Activated gamma-delta T cell (primary cell): Measurements from ENCODE around the gene APP.

Experiments used
- DNase-seq: peaks from one replicate; lab custom pipeline; 2025; lab: John Stamatoyannopoulos, UW
- total RNA-seq, 2 donors: gene quantifications; one replicate each; lab custom pipeline; 2026; lab: John Stamatoyannopoulos, UW

APP gene
- 14.7 to 27.5 reads per million in 2 donors for total RNA-seq

DNA sequence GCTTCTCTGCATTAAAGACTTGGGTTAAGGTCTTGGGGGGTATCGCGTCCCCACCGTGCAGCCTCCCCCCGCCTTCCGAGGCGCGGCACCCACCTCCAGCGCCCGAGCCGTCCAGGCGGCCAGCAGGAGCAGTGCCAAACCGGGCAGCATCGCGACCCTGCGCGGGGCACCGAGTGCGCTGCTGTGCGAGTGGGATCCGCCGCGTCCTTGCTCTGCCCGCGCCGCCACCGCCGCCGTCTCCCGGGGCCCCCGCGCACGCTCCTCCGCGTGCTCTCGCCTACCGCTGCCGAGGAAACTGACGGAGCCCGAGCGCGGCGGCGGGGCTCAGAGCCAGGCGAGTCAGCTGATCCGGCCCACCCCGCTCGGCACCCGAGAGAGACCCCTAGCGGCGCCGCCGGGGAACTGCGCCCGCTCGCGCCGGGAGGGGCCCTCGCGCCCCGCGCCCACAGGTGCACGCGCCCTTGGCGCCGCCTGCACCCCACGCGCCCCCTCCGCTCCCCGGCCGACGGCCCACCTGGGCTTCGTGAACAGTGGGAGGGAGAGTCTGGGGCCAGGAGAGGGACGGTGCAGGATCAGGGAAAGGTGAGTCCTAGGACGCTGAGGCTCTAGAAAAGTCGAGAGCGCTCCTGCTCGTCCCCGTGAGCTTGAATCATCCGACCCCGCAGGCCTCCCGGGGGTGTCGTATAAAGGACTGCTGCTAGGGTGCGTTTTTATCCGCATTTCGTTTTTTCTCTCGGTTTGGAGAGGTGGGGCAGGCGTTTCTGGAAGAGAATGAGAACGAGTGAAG, at the start of gene APP:
Gene APP, minus strand, starts transcription at position 300 of the 787 bp plus-strand sequence. Its CDS starts 150 bp downstream, at position 150.
- DNase-seq: peak; percentile 60

DNA sequence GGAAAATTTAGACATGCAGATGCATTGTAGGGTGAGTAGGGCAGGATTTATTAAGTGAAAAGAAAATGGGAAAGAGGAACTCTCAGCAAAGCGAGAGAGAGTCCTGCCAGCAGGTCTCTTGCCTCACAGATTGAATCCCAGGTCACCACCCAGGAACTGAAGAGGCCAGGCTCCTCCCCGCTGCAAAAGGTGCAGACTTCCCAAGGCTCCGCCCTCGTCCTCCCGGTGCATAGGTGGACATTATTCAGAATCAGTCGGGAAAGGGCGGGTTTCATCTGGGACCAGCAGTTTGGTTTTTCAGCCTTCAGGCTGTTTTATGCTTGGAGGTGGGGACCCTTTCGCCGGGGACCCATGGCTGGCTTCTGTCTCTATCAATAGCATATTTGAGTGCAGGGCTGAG, 41.6 kb upstream of the APP start:
- DNase-seq: no peak

DNA sequence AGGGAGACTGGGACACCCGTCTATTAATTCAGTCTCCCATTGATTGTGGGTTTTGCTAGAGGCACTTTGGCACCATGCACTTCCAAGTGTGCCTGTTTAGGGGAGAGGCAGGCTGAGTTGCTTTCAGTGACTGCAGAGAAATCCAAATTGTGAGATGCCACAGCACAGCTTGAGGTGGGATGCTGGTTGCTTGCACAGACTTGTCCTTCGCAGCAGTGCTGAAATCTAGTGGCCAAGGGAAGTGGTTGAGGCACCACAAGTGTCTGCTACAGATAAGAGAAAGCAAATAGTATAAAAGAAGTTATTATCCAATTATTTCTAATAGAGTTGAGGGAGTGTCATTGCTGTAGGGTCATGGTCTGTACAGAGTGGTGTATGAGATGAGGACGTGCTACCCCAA, 40.0 kb upstream of the APP start:
- no peak for DNase-seq

DNA sequence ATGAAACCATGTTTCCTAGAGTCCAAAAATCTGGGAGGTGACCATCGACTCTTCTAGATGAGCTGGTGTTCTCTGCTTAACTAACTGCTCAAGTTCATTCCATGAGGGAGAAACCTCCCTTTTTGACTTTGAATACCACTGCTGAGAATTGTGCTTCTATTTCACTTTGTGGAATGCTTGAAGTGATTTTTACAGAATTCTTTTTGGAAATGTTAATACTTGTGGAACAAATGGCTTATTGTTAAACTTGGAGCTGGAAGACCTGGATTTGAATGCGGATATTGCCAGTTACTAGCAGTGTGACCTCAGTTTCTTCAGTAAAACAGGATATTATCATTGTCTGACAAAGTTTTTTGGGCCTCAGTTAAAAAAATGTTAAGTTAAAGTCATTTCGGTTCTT, 36.5 kb upstream of the APP start:
- no peak for DNase-seq

DNA sequence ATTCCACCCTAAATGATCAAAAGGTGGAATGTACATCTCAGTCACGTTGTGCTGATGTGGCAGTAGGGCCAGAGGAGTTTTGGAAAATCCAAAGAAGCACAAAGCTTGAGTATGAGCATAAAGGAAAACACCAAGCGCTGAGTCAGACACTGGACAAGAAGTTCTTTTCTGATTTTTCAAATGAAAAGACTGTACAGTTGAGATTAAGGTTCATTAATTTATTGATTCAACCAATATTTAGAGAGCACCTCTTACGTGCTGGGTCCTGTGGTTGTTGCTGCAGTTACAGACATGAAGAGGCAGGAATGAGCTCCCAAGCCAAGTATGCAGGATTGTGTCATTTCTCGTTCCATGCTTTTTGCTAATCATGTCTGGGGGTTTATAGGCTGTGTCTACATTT, 28.9 kb upstream of the APP start:
- no peak for DNase-seq

DNA sequence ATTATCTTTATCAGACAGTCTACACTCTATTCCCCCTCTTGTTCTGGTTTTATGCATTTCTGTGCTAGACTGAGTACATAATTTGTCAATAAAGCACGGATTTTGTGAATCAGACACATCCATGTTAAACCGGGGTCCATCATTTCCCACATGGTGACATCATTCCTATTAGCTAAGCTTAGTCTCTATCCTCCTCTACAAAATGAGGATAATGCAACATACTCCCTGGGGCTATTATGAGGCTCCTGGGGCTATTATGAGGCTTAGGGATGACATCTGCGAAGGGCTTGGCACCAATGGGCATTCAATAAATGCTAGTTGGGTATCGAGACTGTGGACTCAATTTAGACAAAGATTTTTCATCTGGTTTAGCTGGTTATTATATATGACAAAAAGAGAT, 25.1 kb upstream of the APP start:
- no peak for DNase-seq

DNA sequence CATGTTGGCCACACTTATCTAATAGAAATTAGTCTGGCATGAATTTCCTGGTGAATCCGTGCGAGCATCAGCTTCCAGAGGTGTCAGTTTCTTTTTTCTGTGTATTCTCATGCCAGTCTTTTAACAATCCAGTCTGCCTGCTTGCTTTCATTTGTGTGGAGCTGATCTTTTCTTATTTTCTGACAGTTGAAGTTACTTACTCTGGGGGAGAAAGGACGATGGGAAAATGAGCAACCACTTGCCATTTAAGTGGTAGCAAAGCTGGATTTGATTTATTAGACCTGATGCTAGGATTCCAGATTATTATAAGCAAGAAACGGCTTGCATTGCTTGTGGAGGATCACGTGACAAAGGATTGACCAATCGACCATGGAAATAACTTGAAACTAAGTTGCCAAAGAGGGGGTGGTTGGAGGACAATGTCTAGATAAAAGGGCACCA, 24.3 kb upstream of the APP start:
- DNase-seq: no peak

DNA sequence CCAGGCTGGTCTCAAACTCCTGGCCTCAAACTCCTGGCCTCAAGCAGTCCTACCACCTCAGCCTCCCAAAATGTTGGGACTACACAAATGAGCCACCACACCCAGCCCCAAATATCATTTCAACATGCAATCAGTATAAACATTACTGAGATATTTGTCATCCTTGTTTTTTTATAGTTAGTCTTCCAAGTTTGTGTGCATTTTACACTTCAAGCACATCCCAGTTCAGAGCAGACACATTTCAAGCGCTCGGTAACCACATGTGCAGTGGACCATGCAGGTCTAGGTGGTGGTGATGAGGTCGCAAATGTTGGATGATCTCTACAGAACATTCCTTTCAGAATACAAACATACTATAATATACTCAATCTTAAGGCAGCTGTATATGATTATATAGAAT, 23.8 kb upstream of the APP start:
- DNase-seq: no peak

DNA sequence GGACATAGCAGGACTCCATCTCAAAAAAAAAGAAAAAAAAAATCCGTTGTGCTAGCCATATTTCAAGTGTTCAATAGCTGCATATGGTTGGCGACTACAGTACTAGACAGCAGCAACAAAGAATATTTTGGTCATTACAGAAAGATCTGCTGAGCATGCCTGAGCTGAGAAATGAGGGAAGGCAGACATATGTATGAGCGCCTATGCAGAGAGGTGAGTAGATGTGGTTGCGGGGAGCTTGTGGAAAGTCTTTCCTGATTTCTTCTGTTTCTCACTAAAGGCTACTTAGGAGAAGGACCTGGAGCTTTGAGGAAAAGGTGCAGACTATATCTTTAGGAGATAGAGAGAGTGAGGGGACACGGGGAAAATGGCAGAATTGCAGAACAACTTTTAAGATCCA, 21.0 kb upstream of the APP start:
- no peak for DNase-seq

DNA sequence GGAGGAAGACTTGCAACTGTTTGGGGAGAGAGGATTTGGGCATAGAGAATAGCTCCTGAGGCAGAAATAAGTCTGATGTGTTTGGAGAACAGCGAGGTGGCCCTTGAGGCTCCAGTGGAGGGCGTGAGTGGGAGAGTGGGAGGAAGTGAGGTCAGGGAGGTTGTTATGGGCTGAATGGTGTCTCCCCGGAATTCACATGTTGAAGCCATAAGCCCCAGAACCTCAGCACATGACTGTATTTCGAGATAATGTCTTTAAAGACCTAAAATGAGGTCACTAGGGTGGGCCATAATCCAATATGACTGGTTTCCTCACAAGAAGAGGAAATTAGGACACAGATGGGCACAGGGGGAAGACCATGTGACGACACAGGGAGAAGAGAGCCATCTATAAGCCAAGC, 17.9 kb upstream of the APP start:
- DNase-seq: no peak

DNA sequence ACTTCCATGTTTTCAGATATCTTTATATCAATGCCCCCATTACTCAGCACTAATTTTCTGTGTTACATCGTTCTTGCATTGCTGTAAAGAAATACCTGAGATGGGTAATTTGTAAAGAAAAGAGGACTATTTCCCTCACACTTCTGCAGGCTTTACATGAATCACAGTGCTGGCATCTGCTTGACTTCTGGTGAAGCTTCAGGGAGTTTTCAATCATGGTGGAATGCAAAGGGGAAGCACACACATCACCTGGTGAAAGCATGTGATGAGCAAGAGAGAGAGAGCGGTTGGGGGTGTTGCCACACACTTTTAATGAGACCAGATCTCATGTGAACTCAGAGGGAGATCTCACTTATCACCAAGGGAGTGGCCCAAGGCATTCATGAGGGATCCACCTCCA, 14.9 kb upstream of the APP start:
- DNase-seq: no peak

DNA sequence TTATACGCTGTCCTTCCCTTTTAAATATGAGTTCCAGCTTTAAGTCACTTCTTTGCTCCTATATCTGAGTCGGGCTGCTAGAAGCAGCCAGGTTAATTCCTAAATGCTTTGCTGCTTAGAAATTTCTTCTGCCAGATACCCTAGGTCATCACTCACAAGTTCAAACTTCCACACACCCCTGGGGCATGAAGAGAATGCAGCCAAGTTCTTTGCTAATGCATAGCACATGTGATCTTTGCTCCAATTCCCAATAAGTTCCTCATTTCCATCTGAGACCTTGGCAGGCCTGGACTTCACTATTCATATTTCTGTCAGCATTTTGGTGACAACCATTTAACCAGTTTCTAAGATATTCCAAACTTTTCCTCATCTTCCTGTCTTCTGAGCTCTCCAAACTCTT, 14.5 kb upstream of the APP start:
- no peak for DNase-seq

DNA sequence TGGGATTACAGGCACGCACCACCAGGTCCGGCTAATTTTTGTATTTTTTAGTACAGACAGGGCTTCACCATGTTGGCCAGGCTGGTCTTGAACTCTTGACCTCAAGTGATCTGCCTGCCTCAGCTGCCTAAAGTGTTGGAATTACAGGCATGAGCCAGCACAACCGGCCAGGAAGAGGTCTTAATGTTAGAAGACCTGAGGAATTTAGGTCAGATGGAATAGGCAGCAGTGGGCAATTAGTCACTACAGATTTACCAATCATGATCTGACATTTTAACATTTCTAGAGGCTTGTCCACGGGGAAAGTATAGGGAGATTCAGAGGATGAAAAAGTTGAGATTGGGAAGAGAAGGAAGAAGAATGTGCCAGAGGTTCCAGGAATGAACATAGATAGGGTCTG, 8.9 kb upstream of the APP start:
- no peak for DNase-seq

DNA sequence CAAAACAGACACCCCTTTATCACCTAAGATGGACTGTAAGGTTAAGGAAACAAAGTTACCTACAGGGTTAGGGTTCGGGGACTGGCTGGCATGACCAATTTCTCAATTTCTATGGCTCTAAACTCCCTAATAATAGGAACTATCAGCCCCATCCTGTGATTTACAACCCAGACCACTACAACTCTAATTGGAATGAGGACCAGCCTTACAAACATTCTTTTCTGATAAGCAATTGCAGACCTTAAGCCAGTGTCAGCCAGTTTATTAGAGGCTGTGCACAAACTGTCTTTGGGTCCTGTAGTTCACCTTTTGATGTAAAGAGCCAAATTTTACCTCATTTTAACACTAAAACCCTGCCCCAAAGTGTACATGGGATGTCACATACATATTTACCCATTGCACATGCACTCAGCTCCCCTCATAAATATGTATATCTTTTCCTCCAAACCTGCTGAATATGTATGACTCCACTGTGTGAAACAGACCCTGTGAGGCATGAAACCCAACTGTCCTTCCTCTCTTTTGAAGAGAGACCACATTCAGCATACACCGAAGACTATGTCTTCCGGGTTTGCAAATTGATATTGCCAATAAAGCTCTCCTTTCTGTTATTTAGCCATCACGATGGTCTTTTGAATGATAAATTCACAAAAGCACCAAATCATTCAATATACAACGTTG, 7.3 kb upstream of the APP start:
- no peak for DNase-seq

DNA sequence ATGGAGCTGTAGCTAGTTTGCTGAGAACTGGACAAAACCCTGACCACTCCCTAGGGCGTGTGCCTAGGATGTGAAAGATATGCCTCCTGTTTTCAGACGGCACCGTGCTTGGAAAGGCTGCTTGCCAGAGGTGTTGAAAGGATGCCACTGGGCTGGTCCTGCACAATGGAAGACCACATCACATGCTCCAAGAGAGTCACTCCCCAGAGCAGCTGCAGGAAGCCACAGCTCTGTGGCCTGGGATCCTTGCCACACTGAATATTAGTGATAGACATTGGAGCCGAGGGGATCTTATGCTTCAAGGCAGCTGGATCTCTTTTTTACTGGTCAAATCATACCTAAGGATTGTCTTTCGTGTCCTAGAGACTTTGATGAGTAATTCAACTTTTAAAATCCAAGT, 6.6 kb upstream of the APP start:
- DNase-seq: no peak

DNA sequence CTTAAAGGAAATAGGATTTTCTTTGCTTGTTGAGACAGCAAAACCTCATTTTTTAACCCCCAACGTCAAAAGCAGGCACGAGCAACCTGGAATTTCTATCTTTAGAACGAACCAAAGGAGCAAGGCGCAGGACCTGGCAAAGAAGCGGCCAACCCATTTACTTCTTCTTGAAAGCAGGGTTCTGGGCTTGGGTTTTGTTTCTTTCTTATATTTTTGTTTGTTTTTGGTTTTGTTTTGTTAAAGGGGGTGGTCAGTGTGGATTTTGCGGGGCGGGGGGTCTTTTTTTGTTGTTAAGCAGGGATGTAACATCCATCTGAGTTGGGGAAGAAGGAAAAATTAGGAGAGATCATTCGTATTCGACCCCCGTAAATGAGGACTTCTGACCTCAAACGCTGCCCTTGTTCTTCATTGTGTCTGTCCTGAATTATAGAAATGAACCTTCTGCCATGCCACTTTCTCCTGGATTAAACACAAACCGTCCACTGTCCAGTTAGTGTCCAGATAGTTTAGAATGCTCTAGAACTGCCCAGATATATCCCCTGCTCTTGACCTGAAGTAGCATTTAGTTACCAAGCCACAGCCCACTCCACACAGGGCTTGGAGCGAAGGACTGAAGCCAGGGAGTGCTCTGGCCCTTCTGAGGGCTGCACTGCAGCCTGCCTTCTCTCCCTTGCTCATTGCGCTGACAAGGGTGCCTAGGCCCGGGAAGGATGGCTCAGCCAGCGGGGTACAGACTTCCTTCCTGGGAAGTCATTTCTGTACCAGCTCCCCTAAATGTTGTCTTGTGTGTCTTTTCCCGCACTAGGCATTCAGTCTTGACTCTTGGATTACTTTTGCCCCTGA, 909 bp upstream of the APP start:
- no peak for DNase-seq

DNA sequence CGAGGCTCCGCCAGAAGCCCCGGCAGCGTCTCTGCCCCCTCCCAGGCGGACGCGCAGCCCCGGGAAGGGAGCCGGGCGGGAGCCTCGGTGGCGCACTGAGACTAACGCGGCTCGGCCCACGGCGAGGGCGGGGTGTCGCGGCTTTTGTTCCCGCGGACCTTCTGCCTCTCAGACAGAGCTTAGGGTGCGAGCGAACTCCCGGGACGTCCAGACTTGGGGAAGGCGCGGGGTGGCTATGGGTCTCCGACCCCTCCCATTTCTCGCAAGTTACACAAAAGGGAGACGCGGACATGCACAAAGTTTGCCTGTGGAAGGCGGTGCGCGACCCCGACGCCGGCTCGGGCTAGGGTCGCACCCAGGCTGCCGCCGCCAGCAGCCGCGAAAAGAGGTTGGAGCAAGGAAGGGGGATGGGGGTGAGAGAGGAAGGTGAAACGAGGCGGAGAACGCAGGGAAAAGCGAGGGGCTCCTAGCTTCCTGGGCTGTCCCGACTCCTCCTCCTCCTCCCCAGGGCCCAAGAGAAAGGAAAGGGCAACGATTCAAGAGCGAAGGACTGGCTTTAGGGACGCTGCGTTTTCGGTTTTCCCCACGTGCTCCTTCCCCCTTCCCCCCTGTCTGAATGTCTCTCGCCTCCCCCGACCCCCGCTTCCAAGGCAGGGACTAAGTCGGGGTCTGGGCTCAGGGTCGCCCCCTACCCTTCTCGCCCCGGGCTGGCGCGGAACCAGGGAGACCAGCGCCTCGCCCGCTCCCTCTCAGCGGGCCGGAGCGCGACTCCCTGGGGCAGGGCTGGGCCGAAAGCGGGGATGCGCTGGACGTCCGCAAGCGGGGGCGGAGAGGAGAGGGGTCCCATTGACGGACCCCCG, 729 bp downstream of the APP start:
- DNase-seq: no peak

DNA sequence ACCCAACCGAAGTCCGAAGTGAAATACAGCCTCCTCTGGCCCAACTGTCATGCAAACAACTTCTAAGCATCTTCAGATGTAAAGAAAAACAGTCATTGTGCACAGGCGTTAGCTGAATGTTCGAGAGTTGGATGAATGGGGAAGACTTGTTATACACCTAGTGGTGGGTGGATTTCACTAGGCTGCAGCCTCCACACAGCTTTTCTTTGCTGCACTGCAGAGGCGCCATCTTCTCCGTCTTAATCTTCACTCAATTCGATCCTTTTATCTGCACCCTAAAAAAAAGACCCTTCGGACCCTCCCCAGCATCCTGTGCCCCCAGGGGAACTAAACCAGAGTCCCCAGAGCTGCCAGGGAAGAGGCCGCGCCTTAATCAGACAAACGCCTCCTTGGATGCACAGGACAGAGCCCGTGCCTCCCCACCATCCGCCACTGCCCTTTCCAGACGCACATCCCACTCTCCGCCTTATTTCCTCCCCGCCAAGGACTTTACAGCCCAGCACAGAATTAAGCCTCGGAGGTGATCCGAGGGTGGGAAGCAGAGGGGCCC, 1.4 kb downstream of the APP start:
- DNase-seq: no peak

DNA sequence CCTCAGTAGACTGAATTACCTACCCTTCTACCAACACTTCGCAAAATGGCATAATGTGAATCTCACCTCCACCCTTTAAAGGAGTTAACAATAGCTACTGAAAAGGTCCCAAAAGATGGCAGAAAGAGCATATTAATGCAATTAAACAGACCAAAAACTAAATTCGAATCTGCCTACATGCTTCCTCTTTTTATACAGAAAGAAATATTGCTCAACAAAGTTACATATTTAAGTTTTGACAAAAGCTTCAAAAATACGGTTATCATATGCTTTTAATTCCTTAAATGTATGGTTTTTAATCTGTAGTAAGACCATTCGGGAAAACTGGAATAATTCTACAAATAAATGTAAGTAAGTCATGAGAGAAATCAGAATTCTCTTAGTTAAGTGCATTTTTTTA, 2.2 kb downstream of the APP start:
- DNase-seq: no peak

DNA sequence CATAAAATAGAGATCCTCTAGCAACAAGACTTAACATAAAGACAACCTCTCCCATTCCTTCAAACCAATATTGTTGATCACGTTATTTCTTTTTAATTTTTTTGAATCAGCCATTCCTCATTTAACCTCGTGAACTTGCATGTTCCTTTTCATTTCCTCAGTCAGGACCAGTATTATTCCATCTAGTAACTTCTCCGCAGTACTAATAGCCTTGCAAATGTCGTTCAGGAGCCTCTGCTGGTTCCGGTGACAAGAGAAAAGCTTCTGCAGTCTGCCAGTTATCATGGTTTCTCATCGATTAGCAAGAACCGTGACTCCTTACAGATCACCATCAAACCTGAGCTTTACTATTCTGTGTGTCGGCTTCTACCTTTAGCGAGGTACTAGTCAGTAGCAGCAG, 3.0 kb downstream of the APP start:
- no peak for DNase-seq

DNA sequence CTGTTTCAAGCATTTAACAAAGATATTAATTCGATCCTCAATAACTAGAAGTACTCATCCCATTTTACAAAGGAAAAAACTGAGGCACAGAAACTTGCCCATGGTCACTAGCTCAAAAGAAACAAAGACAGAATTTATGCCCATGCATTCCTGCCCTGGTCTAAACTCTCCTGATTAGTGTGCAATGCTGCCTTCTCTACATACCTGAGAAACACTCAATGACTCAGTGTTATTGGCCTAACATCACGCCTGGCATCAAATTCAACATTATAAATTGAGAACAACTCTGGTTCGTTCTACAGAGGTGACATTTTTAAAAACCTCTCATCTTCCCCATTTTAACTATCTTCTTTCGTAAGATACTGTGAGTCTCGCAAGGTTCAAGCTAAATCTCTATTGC, 5.2 kb downstream of the APP start:
- no peak for DNase-seq
